GM06990 (cell line): Measurements from ENCODE around the gene LDLRAD4.

Experiments
- DNase-seq: peaks from one replicate; pipeline ENCODE4 v3.0.0-alpha.2; 2011; ENCODE audit not compliant: insufficient read length; ENCODE audit errors: extremely low read depth
- H3K27me3 ChIP-seq: replicated peaks from 2 replicates; pipeline ENCODE4 v1.6.0; 2011; ENCODE audit warnings: low read length; ENCODE audit not compliant: control insufficient read depth, insufficient read depth
- H3K36me3 ChIP-seq: 2 replicates; pipeline ENCODE4 v1.5.1; 2011; ENCODE audit warnings: low read length; ENCODE audit not compliant: control insufficient read depth, insufficient read depth
- H3K4me3 ChIP-seq: replicated peaks from 2 replicates; pipeline ENCODE4 v1.5.1; 2011; ENCODE audit warnings: low read depth, mild to moderate bottlenecking, control low read depth, low read length
- TF ChIP-seq, protein P1 (sequence below): IDR thresholded peaks from 2 replicates; pipeline ENCODE4 v1.5.1; 2011; ENCODE audit warnings: low read length, control low read depth, mild to moderate bottlenecking, inconsistent platforms; ENCODE audit not compliant: insufficient read depth, poor library complexity, severe bottlenecking

LDLRAD4 gene

DNA sequence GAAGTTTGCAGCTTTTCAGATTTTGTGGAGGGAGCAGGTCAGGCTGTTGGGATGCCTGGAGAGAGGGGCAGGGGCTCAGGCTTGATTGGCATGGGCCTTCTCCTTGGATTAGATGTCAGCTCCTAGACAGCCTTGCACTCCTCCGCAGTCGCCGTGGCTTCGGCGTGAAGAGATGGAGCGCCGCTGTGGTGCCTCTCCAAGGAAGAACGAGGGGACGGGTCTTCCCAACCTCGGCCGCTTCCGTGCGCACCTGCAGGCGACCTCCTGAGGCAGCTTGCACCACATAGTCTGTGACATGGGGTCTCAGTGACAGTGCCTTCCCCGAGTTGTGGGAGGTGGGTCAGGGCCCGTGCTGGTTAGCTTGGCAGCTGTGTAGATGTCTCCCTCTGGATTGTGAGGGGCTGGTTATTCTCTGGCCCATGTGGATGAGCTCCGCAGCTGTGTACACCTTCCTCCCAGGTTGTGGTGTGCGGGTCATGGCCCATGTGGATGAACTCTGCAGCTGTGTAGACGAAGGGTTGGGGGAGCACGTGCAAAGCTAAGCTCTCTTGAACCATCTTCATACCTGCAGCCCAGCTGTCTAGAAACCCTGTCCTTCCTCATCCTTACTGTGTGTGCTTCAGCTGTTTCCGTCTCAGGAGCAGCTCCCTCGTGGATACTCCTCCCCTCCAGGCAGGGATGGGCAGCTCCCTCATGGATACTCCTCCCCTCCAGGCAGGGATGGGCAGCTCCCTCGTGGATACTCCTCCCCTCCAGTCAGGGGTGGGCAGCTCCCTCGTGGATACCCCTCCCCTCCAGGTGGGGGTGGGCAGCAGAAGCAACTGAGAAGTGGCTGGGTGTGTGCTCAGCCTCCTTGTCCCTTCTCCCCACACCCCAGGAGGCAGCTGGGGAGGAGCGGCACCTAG lies 170.3 kb downstream of the LDLRAD4 start:
- H3K4me3 ChIP-seq, result no peak overlapping the region
- peaks cover 2% of the 10 kb centered on the region; the same call in 1 of the 2 replicates for H3K27me3 ChIP-seq
- no peaks in the 10 kb centered on the region for H3K36me3 ChIP-seq
- DNase-seq, result no peak
- TF ChIP-seq, protein P1, sequence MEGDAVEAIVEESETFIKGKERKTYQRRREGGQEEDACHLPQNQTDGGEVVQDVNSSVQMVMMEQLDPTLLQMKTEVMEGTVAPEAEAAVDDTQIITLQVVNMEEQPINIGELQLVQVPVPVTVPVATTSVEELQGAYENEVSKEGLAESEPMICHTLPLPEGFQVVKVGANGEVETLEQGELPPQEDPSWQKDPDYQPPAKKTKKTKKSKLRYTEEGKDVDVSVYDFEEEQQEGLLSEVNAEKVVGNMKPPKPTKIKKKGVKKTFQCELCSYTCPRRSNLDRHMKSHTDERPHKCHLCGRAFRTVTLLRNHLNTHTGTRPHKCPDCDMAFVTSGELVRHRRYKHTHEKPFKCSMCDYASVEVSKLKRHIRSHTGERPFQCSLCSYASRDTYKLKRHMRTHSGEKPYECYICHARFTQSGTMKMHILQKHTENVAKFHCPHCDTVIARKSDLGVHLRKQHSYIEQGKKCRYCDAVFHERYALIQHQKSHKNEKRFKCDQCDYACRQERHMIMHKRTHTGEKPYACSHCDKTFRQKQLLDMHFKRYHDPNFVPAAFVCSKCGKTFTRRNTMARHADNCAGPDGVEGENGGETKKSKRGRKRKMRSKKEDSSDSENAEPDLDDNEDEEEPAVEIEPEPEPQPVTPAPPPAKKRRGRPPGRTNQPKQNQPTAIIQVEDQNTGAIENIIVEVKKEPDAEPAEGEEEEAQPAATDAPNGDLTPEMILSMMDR, result no peak

- TF ChIP-seq, protein P1, result no peak
- H3K27me3 ChIP-seq, result peaks cover 2% of the 10 kb centered on the region; the same call in 1 of the 2 replicates
- DNase-seq, result no peak
- H3K4me3 ChIP-seq, result no peak overlapping the region
- H3K36me3 ChIP-seq, result no peaks in the 10 kb centered on the region
Observed at GRCh38 chr18:13389491-13390131, 171.1 kb downstream of the LDLRAD4 start.

DNA sequence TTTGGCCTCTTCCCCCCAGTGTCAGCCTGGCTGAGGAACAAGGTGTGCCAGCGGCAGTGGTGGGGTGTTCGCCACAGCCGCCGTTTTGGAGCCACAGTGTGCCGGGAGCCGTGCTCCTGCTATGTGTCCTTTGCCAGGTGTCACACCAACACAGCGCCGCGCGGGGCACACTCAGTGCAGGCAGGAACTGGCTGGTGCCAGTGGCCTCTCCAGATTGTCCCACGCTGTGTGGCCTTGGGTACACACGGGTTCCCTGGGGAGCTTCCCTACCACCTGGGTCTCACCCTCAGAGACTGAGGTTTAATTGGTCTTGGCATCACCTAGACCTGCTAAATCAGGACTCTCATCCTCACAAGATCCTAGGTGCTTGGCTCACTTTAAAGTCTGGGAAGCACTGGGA lies 171.6 kb downstream of the LDLRAD4 start:
- TF ChIP-seq, protein P1, result no peak
- peaks cover 2% of the 10 kb centered on the region; the same call in 1 of the 2 replicates for H3K27me3 ChIP-seq
- no peak overlapping the region for H3K4me3 ChIP-seq
- no peak for DNase-seq
- no peaks in the 10 kb centered on the region for H3K36me3 ChIP-seq

GRCh38 chr18:13390711-13391110 lies 172.2 kb downstream of the LDLRAD4 start:
- no peak for DNase-seq
- peaks cover 2% of the 10 kb centered on the region; the same call in 1 of the 2 replicates for H3K27me3 ChIP-seq
- H3K4me3 ChIP-seq, result no peak overlapping the region
- TF ChIP-seq, protein P1, result no peak
- no peaks in the 10 kb centered on the region for H3K36me3 ChIP-seq

GRCh38 chr18:13392029-13392750 lies 173.6 kb downstream of the LDLRAD4 start:
- Histone ChIP-seq H3K27me3 (peaks cover 2% of the 10 kb centered on the region; the same call in 1 of the 2 replicates), H3K4me3 (no peak overlapping the region), H3K36me3 (no peaks in the 10 kb centered on the region)
- no peak for DNase-seq
- TF ChIP-seq, protein P1, result no peak
